GM21390 (cell line): ENCODE results near the gene RBMXL3.

Source experiments
- ATAC-seq: cut with Tn5 transposase; IDR thresholded peaks from one replicate; pipeline ENCODE4 v1.9.1; 2021; ENCODE audit not compliant: unreplicated experiment

RBMXL3 gene

DNA sequence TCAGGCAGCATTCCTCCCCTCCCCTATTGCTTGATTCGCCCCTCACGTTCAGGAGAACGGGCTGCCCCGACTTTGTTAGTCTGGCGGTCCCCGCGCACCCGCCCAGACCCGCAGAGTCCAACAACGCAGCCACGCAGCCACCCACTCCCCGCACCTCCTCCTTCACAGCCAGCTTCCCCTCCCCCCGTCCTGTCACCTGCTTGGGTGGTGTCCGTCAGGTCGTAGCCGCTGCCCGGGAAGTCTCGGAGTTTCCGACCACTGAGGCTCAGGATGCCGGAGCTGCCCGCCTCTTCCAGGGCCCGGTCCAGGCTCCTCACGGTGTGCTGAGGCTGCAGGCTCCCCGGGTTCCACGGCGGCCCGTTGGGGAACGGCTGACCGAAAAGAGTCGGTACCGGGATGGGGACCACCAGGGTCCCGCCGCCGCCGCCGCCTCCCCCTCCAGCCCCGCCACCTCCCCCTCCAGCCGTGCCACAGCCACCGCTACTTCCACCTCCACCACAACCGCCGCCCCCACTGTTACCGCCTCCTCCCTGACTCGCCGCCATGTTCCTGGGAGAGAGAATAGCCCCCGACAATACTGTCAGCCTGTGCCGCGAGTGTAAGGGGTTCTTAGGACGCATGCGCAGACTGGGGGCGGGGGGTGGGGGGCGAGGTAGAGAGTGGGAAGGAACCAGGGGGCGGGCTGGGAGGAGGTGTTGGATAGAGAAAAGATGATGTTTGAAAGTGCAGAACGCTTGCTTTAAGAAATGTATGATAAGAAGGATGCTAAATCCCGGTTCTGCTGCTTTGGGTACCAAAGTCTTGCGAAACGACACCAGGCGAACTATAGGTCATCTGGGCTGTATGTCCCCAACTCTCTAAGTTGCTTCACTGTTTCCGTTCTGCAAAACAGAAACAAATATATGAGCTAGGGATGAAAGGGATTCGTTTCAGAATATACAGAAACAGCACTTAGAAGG is 44.6 kb downstream of the RBMXL3 start, which contains the start of gene LRCH2:
Gene LRCH2 (minus strand): TSS at position 600 of the 959 bp plus-strand sequence. CDS start 55 bp downstream, at position 545.
- no peak for ATAC-seq

DNA sequence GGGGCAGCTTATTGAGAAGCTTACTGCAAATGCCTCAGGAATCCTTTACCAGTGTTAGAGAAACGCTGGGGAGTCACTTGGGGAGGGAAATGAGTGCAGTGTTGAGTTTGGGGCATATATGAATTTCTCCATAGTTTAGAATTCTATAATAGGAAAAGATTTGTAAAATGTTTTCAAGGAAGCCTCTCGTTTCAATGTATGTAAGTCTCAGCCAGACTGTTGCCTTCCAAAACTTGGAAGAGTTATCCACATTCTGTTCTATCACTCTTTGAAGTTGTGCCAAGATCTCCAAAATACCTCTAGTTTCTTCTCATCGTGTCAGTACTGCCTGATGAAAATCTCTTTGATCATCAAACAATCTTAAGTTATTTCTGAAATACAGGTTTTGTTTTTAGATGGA is 45.3 kb downstream of the RBMXL3 start:
- ATAC-seq: no peak

DNA sequence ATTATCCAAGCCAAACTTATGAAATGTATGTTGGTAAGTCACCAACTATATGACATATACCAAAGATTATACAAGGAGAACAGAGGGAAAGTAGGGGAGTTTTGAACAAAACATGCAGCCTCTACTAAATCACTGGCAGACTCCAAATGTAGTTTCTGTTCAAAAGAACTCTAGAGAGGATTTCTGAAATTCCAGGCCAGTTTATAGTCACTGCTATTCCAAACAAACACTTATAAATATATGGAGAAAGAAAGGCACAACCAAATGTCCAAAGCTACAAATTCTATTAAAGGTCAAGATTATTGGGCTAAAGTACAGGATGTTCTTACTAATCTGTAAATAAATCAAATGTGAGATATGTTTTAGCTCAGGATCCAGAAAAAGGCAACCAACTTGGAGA is 47.4 kb downstream of the RBMXL3 start:
- ATAC-seq: no peak

DNA sequence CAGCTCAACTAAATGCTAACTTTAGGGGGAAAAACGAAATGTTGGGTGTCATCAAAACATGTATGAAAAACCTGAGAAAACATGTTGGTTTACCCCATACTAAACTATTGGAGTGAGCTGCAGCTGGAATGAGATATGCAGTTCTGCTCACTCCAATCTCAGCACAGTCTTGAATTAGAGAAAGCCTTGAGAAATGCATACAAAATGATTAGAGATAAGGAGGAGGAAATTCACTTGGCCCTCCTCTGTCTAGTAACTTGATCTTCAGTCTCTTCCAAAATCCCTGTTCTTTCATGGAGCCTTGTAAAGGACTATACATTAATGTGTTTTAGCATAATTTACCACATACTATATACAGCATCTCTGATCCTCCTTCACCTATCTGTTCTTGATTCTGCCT is 47.8 kb downstream of the RBMXL3 start:
- no peak for ATAC-seq
